ENCODE data around the gene SLC15A1.
A peak's percentile ranks its signal among the peaks of the same experiment; 100 is the strongest.

SLC15A1 gene

GRCh38 chr13:98693756-98694155, 58.7 kb downstream of the SLC15A1 start:
- no peak for DNase-seq (ENCODE audit: low spot score)

GRCh38 chr13:98691360-98691759, 61.1 kb downstream of the SLC15A1 start:
- no peak for DNase-seq (ENCODE audit: low spot score)

- DNase-seq (ENCODE audit: low spot score): no peak
Observed at GRCh38 chr13:98690348-98691022, 62.0 kb downstream of the SLC15A1 start.

- DNase-seq (ENCODE audit: low spot score): no peak
Observed at GRCh38 chr13:98689347-98689968, 63.0 kb downstream of the SLC15A1 start.

GRCh38 chr13:98688373-98688772, 64.1 kb downstream of the SLC15A1 start:
- no peak for DNase-seq (ENCODE audit: low spot score)

- DNase-seq (ENCODE audit: low spot score): no peak
Observed at GRCh38 chr13:98687319-98687718, 65.2 kb downstream of the SLC15A1 start.

- DNase-seq (ENCODE audit: low spot score): no peak
Observed at GRCh38 chr13:98686270-98686669, 66.2 kb downstream of the SLC15A1 start.

GRCh38 chr13:98685146-98685545, 67.3 kb downstream of the SLC15A1 start:
- DNase-seq (ENCODE audit: low spot score): no peak

GRCh38 chr13:98681049-98681448, 71.4 kb downstream of the SLC15A1 start:
- DNase-seq (ENCODE audit: low spot score): no peak

GRCh38 chr13:98678741-98679140, 73.7 kb downstream of the SLC15A1 start:
- no peak for DNase-seq (ENCODE audit: low spot score)

GRCh38 chr13:98677398-98677797, 75.1 kb downstream of the SLC15A1 start:
- no peak for DNase-seq (ENCODE audit: low spot score)

GRCh38 chr13:98676239-98676638, 76.2 kb downstream of the SLC15A1 start:
- DNase-seq (ENCODE audit: low spot score): no peak

GRCh38 chr13:98675837-98676236, 76.6 kb downstream of the SLC15A1 start:
- no peak for DNase-seq (ENCODE audit: low spot score)

- DNase-seq (ENCODE audit: low spot score): no peak
Observed at GRCh38 chr13:98675066-98675465, 77.4 kb downstream of the SLC15A1 start.

GRCh38 chr13:98672947-98673613, 79.4 kb downstream of the SLC15A1 start:
- DNase-seq (ENCODE audit: low spot score): peak; percentile 87

GRCh38 chr13:98668155-98668554, 84.3 kb downstream of the SLC15A1 start:
- DNase-seq (ENCODE audit: low spot score): no peak

- DNase-seq (ENCODE audit: low spot score): peak; percentile 36
Observed at GRCh38 chr13:98665638-98665995, 86.9 kb downstream of the SLC15A1 start.

- DNase-seq (ENCODE audit: low spot score): no peak
Observed at GRCh38 chr13:98664924-98665637, 87.4 kb downstream of the SLC15A1 start.

GRCh38 chr13:98664510-98664909, 88.0 kb downstream of the SLC15A1 start:
- no peak for DNase-seq (ENCODE audit: low spot score)

GRCh38 chr13:98664047-98664446, 88.4 kb downstream of the SLC15A1 start:
- DNase-seq (ENCODE audit: low spot score): no peak

- peak; percentile 38 for DNase-seq (ENCODE audit: low spot score)
Observed at GRCh38 chr13:98658131-98658530, 94.3 kb downstream of the SLC15A1 start.

- DNase-seq (ENCODE audit: low spot score): no peak
Observed at GRCh38 chr13:98657506-98658085, 94.9 kb downstream of the SLC15A1 start.
